Measurements from ENCODE around the gene SLC26A6. TPM values are rescaled to one million over a fixed set of nuclear protein-coding genes. Genes with fewer than 3 reads are reported as not detected.

Gene SLC26A6
- total RNA-seq, 3 donors from 2014 or later (not counting 1 experiment from before 2014, with no cell fraction given), result 25.8 to 37.6 (median 32.3) TPM

- no peaks in the 10 kb centered on the region for H3K4me1 Mint-ChIP-seq
- no peaks in the 10 kb centered on the region for H3K9me3 Mint-ChIP-seq
- H3K4me1 ChIP-seq (ENCODE audit: control insufficient read depth, insufficient read depth, low read length), result no peaks in the 10 kb centered on the region
- no peak for ATAC-seq
- no peaks in the 10 kb centered on the region for H3K27me3 Mint-ChIP-seq (ENCODE audit: low read depth in 2 of 2)
- WGBS (ENCODE audit: insufficient coverage), result 80% methylated on average over 6 of the region's 6 CpGs
- no peak for TF ChIP-seq CTCF (IDR thresholded peaks at IDR 0.05)
- H3K4me3 ChIP-seq (ENCODE audit: low read length), result no peak overlapping the region
- intact Hi-C loops (cut with micrococcal nuclease), result no loop called here
- H3K27ac Mint-ChIP-seq, result no peak overlapping the region
- H3K9me3 ChIP-seq (ENCODE audit: control insufficient read depth, insufficient read depth, low read length), result no peaks in the 10 kb centered on the region
- H3K36me3 Mint-ChIP-seq, result no peaks in the 10 kb centered on the region
- no peak overlapping the region for H3K27ac ChIP-seq (ENCODE audit: low read length)
- peaks cover 2% of the 10 kb centered on the region for H3K36me3 ChIP-seq (ENCODE audit: control insufficient read depth, insufficient read depth, low read length)
- no peak overlapping the region for H3K4me3 Mint-ChIP-seq
- no peak for DNase-seq
- no peaks in the 10 kb centered on the region for H3K27me3 ChIP-seq (ENCODE audit: control insufficient read depth, insufficient read depth, low read length)
Observed at GRCh38 chr3:48623851-48624547, 11.3 kb downstream of the SLC26A6 start.

- no peak for ATAC-seq
- DNase-seq, result no peak
- H3K36me3 ChIP-seq (ENCODE audit: control insufficient read depth, insufficient read depth, low read length), result no peaks in the 10 kb centered on the region
- H3K4me1 ChIP-seq (ENCODE audit: control insufficient read depth, insufficient read depth, low read length), result no peaks in the 10 kb centered on the region
- no peaks in the 10 kb centered on the region for H3K36me3 Mint-ChIP-seq
- TF ChIP-seq CTCF (IDR thresholded peaks at IDR 0.05), result no peak
- H3K4me1 Mint-ChIP-seq, result no peaks in the 10 kb centered on the region
- H3K27ac ChIP-seq (ENCODE audit: low read length), result no peak within 1 kb of the TSS
- no peaks in the 10 kb centered on the region for H3K9me3 Mint-ChIP-seq
- H3K27me3 Mint-ChIP-seq (ENCODE audit: low read depth in 2 of 2), result no peaks in the 10 kb centered on the region
- intact Hi-C loops (cut with micrococcal nuclease), result no loop called here
- H3K9me3 ChIP-seq (ENCODE audit: control insufficient read depth, insufficient read depth, low read length), result peaks cover 14% of the 10 kb centered on the region
- no peak within 1 kb of the TSS for H3K27ac Mint-ChIP-seq
- no peak within 1 kb of the TSS for H3K4me3 Mint-ChIP-seq
- H3K27me3 ChIP-seq (ENCODE audit: control insufficient read depth, insufficient read depth, low read length), result no peaks in the 10 kb centered on the region
- 96% methylated on average over 19 of the region's 19 CpGs for whole genome bisulfite sequencing (ENCODE audit: insufficient coverage)
- H3K4me3 ChIP-seq (ENCODE audit: low read length), result no peak within 1 kb of the TSS
Observed at GRCh38 chr3:48621461-48621869, 13.8 kb downstream of the SLC26A6 start, which contains the start of gene TMEM89. TSS of gene TMEM89 (minus strand) at chr3:48621769. CDS start at chr3:48621756, 13 bp downstream.

- Mint-ChIP-seq H3K36me3 (no peaks in the 10 kb centered on the region), H3K27ac (no peak overlapping the region), H3K4me1 (no peaks in the 10 kb centered on the region), H3K9me3 (no peaks in the 10 kb centered on the region), H3K27me3 (ENCODE audit: low read depth in 2 of 2) (no peaks in the 10 kb centered on the region), H3K4me3 (no peak overlapping the region)
- WGBS (ENCODE audit: insufficient coverage), result 82% methylated on average over 7 of the region's 7 CpGs
- Histone ChIP-seq H3K4me1 (ENCODE audit: control insufficient read depth, insufficient read depth, low read length) (no peaks in the 10 kb centered on the region), H3K27me3 (ENCODE audit: control insufficient read depth, insufficient read depth, low read length) (no peaks in the 10 kb centered on the region), H3K27ac (ENCODE audit: low read length) (no peak overlapping the region), H3K36me3 (ENCODE audit: control insufficient read depth, insufficient read depth, low read length) (no peaks in the 10 kb centered on the region), H3K9me3 (ENCODE audit: control insufficient read depth, insufficient read depth, low read length) (peaks cover 14% of the 10 kb centered on the region), H3K4me3 (ENCODE audit: low read length) (no peak overlapping the region)
- ATAC-seq (no peak), DNase-seq (no peak)
- TF ChIP-seq CTCF (IDR thresholded peaks at IDR 0.05), result no peak
- intact Hi-C loops (cut with micrococcal nuclease), result no loop called here
Observed at GRCh38 chr3:48619541-48620524, 15.4 kb downstream of the SLC26A6 start.
